Heart left ventricle (tissue), 13 donors: ENCODE results near the gene DPYSL3.

Experiments
- POLR2A ChIP-seq, 2 donors: fragments of 450-650 bp; IDR thresholded peaks; one replicate each; pipeline ENCODE4 v1.6.1; 2017; ENCODE audit warnings: antibody characterized with exemption in 2 of 2, mild to moderate bottlenecking in 2 of 2, moderate library complexity in 2 of 2
- TF ChIP-seq, protein P1 (sequence below), 12 donors: fragments of 200-600 bp; sonication (generic) in 4 of 12; IDR thresholded peaks; one replicate each; pipeline versions ENCODE4 v1.5.0 to v1.8.0; 2018 to 2022; ENCODE audit warnings: antibody characterized with exemption in 12 of 12, mild to moderate bottlenecking in 5 of 12
- donor health status: ischemic (EF 13 %, LVEDD 7.1; RV severe dilation, severe dysfunction).
- donor health status: DM: no; HTN: yes; CAD: no.
- donor health status: DM: no; HTN: no; CAD: no.
- donor health status: ischemic (EF 25% LVEDD 6.9; RV normal size, moderate dysfunction).
- donor health status: ischemic (EF 25% LVEDD 5.7; RV mildly dilated, moderate dysfunction).
- donor health status: ischemic (EF 35%, LVEDD 5.7; RV mildly dilated, moderate dysfunction).
- donor health status: nonischemic (EF 11% LVEDD 7.7; RV severe dilation, severe dysfunction).
- donor health status: DM: yes; HTN: yes; CAD: no.
- donor health status: PGD.
- donor health status: ischemic (EF 29% LVEDD 5.4; RV normal size, mild dysfunction).
- donor health status: nonischemic (EF 23%, LVEDD 6.1; RV moderate dilation, normal function).

DNA sequence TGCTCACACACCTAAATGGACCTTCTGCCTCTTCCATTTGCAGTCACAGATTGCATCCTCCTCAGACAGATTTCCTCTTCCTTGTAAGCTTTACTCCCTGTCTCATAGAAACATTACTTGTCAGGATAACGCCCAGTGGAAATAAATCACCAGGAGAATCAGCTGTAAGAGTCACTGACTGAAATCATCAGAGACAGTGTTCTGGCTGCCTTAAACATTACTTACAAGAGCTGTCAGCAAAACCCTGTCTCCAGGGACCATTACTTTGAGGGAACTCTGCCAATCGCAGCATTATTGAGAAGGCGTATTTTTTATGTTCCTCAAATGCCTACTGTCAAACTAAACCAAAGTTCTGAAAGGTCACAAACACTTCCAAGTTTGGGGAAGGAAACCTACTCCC is 5.9 kb downstream of the DPYSL3 start:
- TF ChIP-seq POLR2A (IDR thresholded peaks at IDR 0.05), result no peak
- TF ChIP-seq, protein P1, sequence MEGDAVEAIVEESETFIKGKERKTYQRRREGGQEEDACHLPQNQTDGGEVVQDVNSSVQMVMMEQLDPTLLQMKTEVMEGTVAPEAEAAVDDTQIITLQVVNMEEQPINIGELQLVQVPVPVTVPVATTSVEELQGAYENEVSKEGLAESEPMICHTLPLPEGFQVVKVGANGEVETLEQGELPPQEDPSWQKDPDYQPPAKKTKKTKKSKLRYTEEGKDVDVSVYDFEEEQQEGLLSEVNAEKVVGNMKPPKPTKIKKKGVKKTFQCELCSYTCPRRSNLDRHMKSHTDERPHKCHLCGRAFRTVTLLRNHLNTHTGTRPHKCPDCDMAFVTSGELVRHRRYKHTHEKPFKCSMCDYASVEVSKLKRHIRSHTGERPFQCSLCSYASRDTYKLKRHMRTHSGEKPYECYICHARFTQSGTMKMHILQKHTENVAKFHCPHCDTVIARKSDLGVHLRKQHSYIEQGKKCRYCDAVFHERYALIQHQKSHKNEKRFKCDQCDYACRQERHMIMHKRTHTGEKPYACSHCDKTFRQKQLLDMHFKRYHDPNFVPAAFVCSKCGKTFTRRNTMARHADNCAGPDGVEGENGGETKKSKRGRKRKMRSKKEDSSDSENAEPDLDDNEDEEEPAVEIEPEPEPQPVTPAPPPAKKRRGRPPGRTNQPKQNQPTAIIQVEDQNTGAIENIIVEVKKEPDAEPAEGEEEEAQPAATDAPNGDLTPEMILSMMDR (IDR thresholded peaks at IDR 0.05), result no peak
